GM21723 (cell line): Measurements from ENCODE around the gene GRIN2C.
"Not testable (repeated sequence)": the region's sequence is repeated elsewhere in the genome, so short reads cannot be mapped to it uniquely, and the experiment has no call there.

Experiments
- ATAC-seq: cut with Tn5 transposase; IDR thresholded peaks from one replicate; pipeline ENCODE4 v1.9.1; 2021; ENCODE audit warnings: mild to moderate bottlenecking, moderate library complexity; ENCODE audit not compliant: unreplicated experiment

The GRIN2C gene

GRCh38 chr17:74859459-74860228 is at the start of gene GRIN2C:
GRIN2C (minus strand) TSS chr17:74859885; CDS start chr17:74855092, 4,793 bp downstream.
- ATAC-seq = no peak

- not testable (repeated sequence) for ATAC-seq
Observed at GRCh38 chr17:74909097-74909496, 49.4 kb upstream of the GRIN2C start.

- no peak for ATAC-seq
Observed at GRCh38 chr17:74907012-74907411, 47.3 kb upstream of the GRIN2C start.

- ATAC-seq = not testable (repeated sequence)
Observed at GRCh38 chr17:74906214-74906793, 46.6 kb upstream of the GRIN2C start.

- ATAC-seq = no peak
Observed at GRCh38 chr17:74904687-74905409, 45.2 kb upstream of the GRIN2C start.

GRCh38 chr17:74903671-74904070 is 44.0 kb upstream of the GRIN2C start:
- no peak for ATAC-seq

GRCh38 chr17:74903034-74903433 is 43.3 kb upstream of the GRIN2C start:
- ATAC-seq = no peak

- ATAC-seq = no peak
Observed at GRCh38 chr17:74901353-74902135, 41.9 kb upstream of the GRIN2C start.

GRCh38 chr17:74900208-74900607 is 40.5 kb upstream of the GRIN2C start:
- ATAC-seq = no peak

GRCh38 chr17:74898376-74898946 is 38.8 kb upstream of the GRIN2C start:
- no peak for ATAC-seq

- ATAC-seq = no peak
Observed at GRCh38 chr17:74893936-74894671, 34.4 kb upstream of the GRIN2C start.

- ATAC-seq = no peak
Observed at GRCh38 chr17:74892974-74893911, 33.6 kb upstream of the GRIN2C start, which contains the start of gene FADS6. FADS6 (minus strand) TSS chr17:74893633; CDS start chr17:74893595, 38 bp downstream.

GRCh38 chr17:74892013-74892841 is 32.5 kb upstream of the GRIN2C start:
- ATAC-seq = no peak

- no peak for ATAC-seq
Observed at GRCh38 chr17:74890554-74890953, 30.9 kb upstream of the GRIN2C start.

GRCh38 chr17:74888469-74888868 is 28.8 kb upstream of the GRIN2C start:
- no peak for ATAC-seq

- no peak for ATAC-seq
Observed at GRCh38 chr17:74883241-74883745, 23.6 kb upstream of the GRIN2C start.

- no peak for ATAC-seq
Observed at GRCh38 chr17:74882517-74883240, 23.0 kb upstream of the GRIN2C start.
